Dedifferentiated amniotic fluid mesenchymal stem cell (primary cell): Measurements from ENCODE around the gene AGTRAP.

Experiments used
- DNase-seq: peaks from one replicate; pipeline ENCODE4 v3.0.0-alpha.2; 2016; ENCODE audit errors: extremely low spot score

The AGTRAP gene

DNA sequence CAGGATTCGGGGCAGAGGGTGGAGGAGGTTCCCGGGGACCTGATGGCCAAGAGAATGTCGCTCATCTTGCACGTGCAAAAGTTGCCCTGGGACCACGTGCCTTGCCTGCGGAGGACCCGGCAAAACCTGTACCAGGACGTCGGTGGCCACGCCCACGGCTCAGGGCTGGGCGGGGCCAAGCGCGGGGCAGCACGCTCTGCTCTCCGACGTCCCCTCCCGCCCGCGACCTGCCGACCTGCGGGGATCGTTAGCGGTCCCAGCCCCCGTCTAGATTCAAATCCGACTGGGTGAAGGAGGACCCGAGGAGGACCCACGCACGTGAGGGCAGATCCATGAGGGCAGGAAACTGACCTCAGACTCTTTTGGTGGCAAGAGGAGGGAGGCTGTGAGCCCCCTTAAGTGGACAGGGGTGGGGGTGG lies 26.1 kb downstream of the AGTRAP start, which contains the start of gene C1orf167:
C1orf167 (plus strand) TSS at position 206 of the 419 bp plus-strand sequence. CDS start 2,208 bp downstream, outside the sequence.
- DNase-seq, result no peak

DNA sequence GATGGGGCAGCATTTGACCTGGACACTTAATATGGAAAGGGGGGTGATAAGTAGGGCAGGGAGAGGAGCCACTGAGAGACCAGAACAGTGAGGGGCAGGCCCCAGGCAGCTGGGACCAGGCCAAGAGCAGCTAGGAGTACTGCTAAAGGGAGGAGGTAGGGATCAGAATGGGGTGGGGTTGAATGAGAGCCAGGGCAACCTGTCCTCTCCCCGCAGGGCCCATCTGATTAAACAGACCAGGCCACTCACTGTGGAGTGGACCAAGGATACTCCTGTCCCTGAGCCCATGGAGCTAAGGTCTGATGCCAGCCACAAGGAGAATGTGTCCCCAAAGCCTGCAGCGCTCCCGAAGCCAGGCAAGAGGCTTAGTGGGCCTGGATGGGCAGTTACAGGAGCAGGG lies 28.2 kb downstream of the AGTRAP start:
- DNase-seq, result no peak

DNA sequence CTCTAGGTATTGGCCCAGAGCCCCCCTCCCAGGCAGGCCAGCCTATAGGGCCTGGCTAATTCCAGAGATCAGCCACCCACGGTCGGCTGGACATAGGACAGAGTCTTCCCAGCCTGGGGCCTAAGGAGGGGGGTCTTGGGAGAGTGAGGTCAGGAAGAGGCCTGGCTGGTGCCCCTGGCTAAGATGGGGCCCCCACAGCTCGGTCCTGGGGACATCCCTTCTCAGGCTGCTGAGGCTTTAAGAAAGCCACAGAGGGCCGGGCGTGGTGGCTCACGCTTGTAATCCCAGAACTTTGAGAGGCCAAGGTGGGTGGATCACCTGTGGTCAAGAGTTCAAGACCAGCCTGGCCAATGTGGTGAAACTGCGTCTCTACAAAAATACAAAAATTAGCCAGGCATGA lies 28.6 kb downstream of the AGTRAP start:
- no peak for DNase-seq

DNA sequence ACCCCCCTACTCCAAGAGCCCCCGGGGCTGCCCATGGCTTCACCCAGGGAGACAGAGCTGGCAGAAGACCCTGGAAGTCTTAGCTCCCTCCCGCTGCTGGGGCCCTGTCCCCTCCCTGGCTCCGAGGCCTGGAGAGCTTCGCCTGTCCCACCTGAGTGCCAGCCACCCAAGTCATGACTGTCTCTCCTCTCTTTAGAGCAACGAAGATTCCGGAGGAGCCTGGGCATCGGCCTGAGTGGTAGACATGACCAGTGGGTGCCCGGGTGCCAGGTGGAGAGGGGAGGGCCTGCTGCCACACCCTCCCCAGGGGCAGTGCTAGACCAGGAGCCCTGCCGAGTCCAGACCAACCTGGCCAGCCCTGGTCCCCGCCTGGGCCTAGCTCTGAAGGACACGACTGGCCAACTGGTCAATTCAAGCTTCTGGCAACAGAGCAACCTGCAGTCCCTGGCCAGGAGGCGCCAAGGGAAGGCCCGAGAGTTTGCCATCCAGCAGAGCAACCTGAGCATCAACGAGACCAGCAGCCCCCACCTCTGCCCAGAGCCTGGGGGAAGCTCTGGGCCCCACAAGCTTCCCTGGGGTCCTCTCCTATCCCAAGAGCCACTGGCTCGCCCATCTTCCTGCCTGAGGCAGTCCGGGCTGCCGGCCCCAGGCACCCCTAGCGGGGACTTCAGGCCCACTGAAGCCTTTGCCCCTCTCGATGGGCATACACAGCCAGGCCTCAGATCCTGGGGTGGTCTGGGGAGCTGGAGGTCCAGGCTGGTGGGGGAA lies 29.9 kb downstream of the AGTRAP start:
- DNase-seq, result no peak

DNA sequence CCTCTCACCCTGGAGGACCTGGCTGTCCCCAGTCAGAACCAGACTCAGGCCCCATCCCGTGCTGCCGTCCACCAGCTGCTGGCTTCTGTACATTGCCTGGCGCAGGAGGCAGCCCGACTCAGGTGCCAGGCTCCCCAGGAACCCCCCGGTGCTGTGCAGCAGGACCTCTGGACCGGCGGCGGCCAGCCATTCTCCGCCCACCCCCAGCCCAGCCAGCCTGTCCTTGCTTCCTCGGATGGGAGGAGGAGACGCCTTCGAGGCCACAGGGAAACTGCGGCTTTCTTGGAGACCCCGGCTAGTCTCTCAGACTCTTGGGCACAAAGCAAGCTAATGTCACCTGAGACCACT lies 30.5 kb downstream of the AGTRAP start:
- no peak for DNase-seq

DNA sequence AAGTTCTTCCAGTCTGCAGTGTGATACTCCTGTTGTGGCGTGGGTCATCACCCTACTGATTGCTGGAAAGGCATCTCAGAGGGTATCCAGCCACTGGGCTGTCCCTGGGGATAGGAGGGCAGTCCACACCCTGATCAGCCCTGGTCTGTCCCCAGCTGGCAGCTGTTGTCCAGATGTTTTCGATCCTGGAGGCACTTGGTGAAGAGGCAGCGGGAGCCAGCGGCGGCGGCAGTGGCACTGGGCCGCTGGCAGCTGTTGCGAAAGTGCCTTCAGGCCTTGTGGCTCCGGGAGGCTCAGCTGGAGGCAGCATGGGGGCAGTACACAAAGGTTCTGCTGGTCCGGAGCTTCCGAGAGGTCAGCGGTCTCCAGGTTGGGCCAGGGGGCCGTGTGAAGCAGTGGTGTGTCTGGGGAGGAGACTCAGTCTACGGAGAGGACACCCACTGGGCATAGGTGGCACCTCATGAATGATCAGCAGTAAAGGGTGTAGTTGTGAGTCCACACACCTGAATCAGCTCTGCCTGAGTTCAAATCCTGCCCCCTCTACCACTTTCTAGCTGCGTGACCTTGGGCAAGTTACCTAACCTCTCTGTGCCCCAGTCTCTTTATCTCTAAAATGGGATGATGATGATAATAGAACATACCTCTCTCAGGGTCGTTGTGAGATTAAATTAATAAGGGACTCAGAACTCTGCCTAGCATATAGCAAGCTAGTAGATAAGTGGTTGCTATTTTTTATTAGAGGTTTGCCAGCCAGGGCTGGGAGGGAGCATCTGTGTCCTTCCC lies 32.2 kb downstream of the AGTRAP start:
- DNase-seq, result peak; percentile 26

DNA sequence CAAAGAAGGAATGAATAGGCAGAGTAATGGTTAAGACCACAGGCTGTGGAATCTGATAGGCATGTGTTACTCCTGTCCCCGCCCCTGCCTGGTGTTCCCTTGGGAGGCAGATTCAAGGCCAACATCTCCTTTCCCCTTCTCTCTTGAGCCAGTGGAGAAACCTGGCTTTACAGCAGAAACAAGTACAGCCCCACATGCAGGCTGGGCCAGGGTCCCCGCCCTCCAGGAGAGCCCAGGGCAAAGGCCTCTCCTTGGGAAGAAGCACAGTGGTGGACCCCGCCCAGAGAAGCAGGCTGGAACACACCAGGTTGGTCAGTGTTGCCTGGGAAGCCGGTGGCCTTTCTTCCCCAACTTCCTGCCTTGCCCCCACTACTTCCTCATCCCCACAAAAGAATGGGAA lies 32.9 kb downstream of the AGTRAP start:
- DNase-seq, result no peak

DNA sequence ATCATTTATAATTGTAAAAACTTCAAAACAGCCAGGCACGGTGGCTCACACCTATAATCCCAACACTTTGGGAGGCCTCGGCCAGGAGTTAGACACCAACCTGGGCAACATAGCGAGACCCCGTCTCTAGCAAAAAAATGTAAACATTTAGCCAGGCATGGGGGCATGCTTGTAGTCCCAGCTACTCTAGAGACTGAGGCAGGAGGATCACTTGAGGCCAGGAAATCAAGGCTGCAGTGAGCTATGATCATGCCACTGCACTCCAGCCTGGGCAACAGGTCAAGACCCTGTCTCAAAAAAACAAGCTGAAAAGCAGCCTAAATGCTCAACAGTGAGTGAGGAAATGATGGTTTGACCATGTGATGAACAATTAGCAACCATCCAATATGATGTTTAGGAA lies 33.3 kb downstream of the AGTRAP start:
- DNase-seq, result no peak

DNA sequence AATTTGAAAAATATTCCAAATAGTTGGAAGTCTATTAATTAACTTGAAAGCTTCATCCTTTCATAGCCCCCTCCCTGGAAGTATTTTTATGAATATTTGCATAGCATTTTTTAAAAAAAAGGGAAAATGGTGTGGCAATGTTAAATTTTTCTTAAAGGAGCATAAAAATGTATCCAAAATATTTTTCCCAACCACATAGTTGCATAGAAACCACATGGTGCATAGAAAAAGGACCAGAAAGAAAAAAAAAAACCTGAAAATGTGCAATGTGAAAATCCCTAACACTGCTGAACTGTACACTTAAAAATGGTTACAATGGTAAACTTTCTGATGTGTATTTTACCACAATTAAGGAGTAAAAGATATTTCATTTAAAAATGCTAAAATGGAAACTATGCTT lies 34.1 kb downstream of the AGTRAP start:
- no peak for DNase-seq

DNA sequence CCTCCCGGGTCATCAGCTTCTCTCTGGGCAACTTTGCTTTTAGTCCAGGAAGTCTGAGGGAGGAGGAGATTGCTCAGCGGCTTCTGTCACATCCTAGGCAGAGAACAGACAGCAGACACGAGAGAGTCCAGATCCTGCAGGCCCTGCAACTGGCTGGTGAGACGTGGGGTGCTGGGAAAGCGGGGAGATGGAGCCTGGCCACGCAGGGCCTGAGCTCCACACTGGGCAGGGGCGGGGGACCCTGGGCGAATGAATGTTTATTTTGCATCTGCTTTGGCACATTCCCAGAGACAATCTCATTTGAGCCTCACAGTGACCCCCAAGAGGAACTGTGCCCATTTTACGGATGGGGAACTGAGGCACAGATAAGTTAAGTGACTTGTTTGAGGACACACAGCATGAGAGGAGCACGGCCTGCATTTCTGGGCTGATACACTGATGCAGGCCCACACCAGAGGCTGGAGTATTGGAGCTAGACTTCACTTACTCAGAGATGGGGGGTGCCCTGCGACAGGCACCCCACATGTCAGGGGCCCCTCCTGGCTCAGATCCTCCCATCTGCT lies 35.6 kb downstream of the AGTRAP start:
- DNase-seq, result no peak

DNA sequence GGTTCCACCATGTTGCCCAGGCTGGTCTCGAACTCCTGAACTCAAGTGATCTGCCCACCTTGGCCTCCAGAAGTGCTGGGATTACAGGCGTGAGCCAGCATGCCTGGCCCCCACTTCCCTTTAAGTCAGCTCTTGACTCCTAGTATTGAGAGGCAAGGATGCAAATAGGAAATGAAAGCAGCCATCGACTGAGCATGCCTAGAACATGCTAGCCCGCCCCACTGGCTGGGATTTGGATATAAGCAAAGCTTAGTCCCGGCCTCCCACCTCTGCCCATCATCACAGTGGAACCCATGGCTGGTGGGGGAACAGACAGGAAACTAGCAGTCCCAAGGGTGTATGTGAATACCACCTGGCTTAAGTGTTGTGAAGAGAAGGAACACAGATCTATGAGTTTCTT lies 36.5 kb downstream of the AGTRAP start:
- DNase-seq, result no peak

DNA sequence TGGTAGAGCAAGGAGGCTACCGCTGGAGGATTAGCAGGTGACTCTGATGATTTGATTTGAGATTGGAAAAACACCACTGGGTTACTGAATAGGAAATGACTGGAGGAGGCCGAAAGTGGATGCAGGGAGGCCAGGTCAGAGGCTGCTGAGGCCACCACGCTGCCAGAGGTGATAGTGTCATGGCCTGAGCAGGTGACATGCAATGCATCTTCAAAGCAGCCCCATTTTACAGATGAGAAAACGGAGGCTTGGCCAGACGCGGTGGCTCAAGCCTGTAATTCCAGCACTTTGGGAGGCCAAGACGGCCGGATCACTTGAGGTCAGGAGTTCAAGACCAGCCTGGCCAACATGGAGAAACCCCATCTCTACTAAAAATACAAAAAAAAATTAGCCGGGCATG lies 38.8 kb downstream of the AGTRAP start:
- DNase-seq, result no peak

DNA sequence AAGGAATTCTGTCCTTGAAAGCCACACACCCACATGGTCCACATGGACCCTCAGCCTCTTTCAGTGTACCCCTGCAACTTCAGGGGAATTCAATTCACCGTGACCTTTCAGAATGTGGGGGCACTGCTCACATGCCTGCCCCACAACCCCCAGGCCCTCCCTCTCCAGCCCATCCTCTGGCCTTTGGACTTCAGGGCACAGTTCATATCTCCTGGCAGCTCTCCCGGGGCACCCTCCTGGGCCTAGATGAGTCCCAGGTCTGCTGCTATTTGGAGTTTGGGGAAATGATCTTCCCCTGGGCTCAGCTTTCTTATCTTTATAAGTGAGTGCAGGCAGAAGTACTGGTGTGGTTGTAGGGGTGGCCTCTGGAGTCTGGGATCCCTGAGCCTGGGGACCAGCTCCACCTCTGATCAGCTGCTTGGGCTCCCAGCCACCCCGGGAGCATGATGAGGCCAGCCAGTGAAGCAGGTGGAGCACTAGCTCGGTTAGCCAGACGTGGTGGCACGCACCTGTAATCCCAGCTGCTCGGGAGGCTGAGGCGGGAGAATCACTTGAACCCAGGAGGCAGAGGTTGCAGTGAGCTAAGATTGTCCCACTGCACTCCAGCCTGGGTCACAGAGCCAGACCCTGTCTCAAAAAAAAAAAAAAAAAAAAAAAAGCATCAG lies 41.9 kb downstream of the AGTRAP start:
- DNase-seq, result no peak

DNA sequence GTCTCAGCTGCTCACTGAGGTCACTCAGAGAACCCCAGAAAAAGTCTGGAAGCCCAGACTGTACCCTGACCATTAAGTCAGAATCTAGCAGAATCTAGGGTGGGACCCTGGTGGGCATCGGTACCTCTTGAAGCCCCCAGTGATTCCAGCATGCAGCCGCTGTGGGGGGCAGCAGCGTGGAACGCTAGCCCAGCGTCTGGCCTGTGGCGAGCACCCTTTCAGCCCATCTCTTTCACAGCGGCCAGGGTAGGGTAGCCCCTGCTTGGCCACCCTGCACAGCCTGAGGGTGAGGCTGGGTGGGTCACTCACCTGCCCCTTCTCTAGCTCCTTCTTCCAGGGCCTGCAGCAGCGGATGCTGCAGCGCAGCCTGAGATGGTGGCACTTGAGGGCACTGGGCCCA lies 42.4 kb downstream of the AGTRAP start:
- DNase-seq, result no peak

DNA sequence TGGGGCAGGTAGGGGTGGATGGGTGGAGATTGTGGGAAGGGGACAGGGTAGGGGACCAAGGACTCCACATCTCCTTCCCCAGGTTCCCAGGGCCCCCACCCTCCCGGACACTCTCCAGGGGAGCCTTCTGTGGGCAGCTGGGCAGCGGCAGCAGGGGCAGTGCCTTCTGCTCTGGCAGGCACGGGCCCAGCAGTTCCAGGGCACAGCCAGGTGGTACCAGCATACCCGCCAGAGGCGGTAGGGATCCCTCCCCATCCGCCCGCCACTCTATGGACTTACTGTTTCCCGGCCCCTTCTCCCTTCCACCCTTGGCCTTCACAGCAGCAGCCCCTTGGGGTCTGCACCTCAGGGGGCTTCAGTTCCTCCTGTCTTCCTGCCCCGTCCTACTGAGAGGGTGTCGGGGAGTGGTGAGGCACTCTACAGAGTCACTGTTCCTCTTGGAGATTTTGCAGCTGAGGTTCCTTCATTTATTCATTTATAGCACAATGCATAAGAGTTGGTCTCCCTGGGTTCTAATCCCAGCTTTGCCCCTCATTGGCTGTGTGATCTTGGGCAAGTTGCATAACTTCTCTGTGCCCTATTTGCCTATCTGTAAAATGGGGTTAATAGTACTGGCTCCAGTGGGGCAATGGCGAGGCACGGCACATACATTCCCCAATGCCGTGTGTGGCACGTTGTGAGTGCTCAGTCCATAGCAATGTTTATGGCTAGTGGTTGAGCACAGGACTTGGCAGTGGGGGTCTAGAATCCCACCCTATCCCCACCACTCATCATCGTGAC lies 43.1 kb downstream of the AGTRAP start:
- DNase-seq, result no peak

DNA sequence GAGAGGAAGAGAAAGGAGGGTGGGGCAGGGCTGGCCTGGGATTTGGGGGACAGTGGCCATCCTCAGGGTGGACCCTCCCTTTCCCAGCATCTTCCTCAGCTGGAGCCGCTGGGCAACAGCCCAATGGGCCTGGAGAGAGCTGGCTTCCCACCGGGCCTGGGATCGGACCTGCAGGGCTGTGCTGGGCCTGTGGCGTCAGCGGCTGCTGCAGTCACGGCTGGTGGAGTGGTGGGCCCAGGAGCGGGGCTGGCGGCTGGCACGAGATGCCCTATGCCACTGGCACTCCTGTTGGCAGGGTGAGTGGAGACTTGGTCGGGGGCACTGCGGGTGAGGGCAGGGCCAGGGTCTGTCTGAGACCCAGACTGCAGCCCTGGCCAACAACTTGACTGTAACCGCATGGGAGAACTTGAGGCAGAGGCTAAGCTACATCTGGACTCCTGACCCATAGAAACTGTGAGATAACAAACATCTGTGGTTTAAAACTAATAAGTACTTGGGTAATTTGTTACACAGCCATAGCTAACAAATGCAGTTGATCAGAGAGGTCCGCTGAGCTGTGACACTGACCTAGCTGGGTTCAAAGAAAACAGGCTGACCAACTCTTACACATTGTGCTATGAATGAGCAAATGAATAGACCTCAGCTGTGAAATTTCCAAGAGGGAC lies 43.9 kb downstream of the AGTRAP start:
- no peak for DNase-seq

DNA sequence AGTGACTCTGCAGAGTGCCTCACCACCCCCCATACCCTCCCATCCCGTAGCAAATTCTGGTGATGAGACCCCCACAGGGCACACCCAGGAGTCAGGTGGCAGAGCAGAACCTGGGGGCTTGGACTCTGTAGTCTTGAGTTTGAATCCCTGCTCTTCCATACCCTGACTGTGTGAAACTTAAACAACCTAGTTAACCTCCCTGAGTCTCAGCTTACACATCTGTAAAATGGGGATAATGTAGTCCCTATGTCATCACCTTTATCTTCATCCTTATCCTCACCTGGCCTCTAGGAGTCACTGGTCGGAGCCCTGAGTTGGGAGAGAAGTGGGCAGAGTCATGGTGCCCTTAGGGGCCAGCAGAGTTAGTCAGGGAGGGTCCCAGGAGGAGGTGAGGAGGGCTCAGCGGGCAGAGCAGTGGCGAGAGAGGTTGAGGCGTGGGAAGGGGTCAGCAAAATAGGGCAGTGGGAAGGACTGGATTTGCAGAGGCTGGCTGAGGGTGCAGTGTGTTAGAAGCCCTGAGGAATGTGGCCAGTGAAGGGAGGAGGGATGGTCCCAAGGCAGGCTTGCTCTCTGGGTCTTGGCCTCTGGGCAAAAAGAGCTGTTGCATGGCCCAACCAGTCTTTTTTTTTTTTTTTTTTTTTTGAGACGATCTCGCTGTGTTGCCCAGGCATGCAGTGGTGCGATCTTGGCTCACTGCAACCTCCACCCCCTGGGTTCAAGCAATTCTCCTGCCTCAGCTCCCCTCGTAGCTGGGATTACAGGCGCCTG lies 44.6 kb downstream of the AGTRAP start:
- no peak for DNase-seq

DNA sequence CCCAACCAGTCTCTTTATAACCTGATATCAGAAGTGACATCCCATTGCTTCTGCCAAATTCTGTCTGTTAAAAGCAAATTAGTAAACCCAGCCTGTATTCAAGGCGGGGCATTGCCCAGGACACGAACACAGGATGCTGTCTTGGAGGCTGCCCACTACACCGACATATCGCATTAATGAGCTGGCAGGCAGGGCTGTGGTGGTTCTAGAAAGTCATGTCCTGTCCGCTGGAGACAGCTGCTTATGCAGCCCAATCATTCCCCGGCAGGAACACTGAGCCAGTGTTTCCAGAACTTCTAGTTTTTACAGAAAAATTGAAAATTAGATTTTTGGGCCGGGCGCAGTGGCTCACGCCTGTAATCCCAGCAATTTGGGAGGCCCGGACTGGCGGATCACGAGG lies 45.4 kb downstream of the AGTRAP start:
- no peak for DNase-seq

DNA sequence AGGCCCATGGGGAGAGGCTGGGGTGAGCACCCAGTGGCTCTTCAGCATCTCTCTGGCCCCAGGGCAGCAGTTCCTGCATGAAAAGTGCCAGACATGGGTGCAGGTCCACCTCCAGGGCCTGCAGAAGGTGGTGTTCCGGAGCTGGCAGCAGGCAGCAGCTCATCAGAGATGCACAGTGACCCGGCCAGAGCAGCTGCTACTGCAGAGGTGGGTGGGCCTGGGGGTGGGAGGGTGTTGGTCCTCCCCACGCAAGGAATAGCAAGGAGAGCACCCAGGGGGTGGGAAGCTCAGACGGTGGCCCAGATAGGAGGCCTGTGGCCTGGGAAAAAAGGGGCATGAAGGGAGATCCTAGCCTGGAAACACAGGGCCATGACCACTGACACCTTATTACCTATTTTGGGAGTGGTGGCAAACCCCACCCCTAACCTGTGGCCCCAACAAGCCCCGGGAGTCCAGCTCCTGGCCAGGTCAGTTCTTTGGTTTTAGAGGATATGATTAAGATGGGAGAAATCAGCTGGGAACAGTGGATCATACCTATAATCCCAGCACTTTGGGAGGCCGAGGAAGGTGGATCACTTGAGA lies 46.3 kb downstream of the AGTRAP start:
- no peak for DNase-seq

DNA sequence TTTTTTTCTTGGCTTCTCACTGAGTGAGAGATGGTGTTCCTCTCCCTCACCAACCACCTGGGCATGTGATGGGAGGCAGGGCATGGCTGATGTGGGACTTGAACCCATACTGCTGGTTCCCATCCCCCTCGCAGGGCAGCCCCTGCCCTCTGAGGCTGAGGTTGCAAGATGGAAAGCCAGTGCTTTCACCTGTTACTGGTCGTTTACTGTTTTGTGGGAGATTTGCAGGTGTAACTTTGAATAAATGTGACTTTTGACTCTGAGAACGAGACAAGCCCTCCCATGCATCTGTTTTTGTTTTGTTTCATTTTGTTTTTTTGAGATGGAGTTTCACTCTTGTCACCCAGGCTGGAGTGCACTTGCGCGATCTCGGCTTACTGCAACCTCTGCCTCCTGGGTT lies 47.6 kb downstream of the AGTRAP start:
- DNase-seq, result no peak
